ENCODE data around the gene TAPT1.

GRCh38 chr4:16206848-16207247 is 19.4 kb downstream of the TAPT1 start:
- TF ChIP-seq CTCF (IDR thresholded peaks at IDR 0.05 in 8 of 11, conservative IDR thresholded peaks at IDR 0.05 in 3 of 11): no peak
- TF ChIP-seq POLR2A (IDR thresholded peaks at IDR 0.05): no peak
- TF ChIP-seq POLR2AphosphoS5 (IDR thresholded peaks at IDR 0.05): no peak
